Upper lobe of left lung (tissue), 4 donors: ENCODE results near the gene ANAPC16.
A peak's percentile ranks its signal among the peaks of the same experiment; 100 is the strongest.

Source experiments
- EP300 ChIP-seq, 4 donors: sonication (generic); formaldehyde crosslinking; IDR thresholded peaks; one replicate each; pipeline ENCODE4 v1.5.1; 2017; ENCODE audit warnings: antibody characterized with exemption in 4 of 4, control low read depth in 2 of 4
- POLR2A ChIP-seq, 4 donors: fragments of 450-650 bp; IDR thresholded peaks; one replicate each; pipeline ENCODE4 v1.5.1; 2016 to 2017; ENCODE audit warnings: antibody characterized with exemption in 4 of 4, mild to moderate bottlenecking in 2 of 4
- POLR2AphosphoS5 ChIP-seq, 2 donors: sonication (generic); formaldehyde crosslinking; IDR thresholded peaks; one replicate each; pipeline ENCODE4 v1.5.1; 2017; ENCODE audit warnings: antibody characterized with exemption in 2 of 2
- TF ChIP-seq, protein P1 (sequence below), 6 experiments: fragments of 450-650 bp in 4 of 6; fragments of 200-600 bp in 2 of 6; sonication (generic) in 2 of 6; IDR thresholded peaks; one replicate each; pipeline ENCODE4 v1.5.1; 2016 to 2019; ENCODE audit warnings: antibody characterized with exemption in 6 of 6

DNA sequence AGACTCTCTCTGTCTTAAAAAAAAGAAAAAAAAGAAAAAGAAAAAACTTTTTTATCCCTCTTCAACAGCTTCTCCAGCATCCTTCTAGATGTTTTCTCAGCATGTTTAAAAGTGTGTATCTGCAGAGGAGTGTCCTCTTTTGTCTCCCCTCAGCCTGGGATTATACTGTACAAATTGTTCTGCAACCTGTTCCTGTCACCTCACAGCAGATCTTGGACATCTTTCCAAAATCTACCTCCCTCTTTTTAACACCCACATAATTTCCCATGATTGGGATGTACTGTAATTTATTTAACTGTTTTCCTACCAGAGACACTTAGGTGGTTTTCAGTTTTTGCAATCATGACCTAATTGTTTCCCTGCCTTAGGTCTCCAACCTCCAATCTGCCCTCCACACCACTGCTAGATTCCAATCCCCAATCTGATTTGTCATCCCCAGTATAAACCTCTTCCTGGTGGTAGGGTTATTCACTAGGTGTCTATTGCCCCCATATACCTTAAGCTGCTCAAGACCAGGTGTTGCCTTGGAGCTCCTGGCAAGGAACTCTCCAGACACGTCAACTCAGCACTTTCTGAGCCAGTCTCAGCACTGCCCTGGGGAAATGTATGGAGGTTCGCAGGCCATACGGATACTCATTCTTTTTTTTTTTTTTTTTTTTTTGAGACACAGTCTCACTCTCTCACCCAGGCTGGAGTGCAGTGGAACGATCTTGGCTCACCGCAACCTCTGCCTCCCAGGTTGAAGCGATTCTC lies 40.3 kb downstream of the ANAPC16 start:
- TF ChIP-seq, protein P1, sequence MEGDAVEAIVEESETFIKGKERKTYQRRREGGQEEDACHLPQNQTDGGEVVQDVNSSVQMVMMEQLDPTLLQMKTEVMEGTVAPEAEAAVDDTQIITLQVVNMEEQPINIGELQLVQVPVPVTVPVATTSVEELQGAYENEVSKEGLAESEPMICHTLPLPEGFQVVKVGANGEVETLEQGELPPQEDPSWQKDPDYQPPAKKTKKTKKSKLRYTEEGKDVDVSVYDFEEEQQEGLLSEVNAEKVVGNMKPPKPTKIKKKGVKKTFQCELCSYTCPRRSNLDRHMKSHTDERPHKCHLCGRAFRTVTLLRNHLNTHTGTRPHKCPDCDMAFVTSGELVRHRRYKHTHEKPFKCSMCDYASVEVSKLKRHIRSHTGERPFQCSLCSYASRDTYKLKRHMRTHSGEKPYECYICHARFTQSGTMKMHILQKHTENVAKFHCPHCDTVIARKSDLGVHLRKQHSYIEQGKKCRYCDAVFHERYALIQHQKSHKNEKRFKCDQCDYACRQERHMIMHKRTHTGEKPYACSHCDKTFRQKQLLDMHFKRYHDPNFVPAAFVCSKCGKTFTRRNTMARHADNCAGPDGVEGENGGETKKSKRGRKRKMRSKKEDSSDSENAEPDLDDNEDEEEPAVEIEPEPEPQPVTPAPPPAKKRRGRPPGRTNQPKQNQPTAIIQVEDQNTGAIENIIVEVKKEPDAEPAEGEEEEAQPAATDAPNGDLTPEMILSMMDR (IDR thresholded peaks at IDR 0.05), result no peak
- TF ChIP-seq POLR2A (IDR thresholded peaks at IDR 0.05), result no peak
- peak in 1 of 4 donors; percentile 31 for TF ChIP-seq EP300 (IDR thresholded peaks at IDR 0.05)
- TF ChIP-seq POLR2AphosphoS5 (IDR thresholded peaks at IDR 0.05), result no peak
